ENCODE measurements around the gene MYO7B.

Gene MYO7B

DNA sequence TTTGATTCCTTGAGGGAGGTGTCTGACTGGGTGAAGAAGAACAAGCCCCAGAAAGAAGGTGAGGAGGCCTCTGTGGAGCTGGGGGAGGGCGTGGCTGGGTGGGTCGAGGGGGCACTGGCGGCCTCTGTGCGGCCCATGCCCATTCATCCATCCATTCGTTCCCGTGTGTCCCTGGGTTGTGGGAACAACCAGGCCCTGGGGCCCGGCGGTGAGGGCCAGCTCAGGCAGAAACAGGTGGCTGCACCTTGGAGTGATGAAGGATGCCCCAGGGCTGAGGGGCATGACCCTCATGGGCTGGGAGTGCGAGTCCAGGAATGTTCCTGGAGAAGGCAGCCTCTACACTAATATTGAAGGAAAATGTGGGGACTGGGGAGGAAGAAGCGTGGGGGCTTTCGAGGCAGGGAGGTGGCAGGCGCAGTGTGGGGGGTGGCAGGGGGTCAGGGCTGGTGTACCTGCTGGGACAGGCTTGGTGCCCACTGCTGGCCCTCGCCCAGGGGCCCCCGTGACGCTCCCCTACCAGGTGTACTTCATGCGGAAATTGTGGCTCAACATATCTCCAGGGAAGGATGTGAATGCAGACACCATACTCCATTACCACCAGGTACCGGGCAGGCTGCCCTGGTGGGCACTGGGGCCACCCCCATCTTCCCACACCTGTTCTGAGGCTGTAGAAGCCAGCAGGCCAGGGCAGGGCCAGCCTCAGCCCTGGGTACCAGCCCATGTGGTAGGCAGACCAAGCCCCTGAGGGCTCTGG, 99.3 kb downstream of the MYO7B start:
- in situ Hi-C loops (cut with HindIII; ENCODE audit: low pct_unique_long_range_greater_than_20kb, low sequenced_read_pairs), result no loop called here
- no peak for DNase-seq (ENCODE audit: low read depth in 1 of 2, low spot score in 1 of 2)
- TF ChIP-seq JUND (IDR thresholded peaks at IDR 0.05; ENCODE audit: low read depth), result no peak

DNA sequence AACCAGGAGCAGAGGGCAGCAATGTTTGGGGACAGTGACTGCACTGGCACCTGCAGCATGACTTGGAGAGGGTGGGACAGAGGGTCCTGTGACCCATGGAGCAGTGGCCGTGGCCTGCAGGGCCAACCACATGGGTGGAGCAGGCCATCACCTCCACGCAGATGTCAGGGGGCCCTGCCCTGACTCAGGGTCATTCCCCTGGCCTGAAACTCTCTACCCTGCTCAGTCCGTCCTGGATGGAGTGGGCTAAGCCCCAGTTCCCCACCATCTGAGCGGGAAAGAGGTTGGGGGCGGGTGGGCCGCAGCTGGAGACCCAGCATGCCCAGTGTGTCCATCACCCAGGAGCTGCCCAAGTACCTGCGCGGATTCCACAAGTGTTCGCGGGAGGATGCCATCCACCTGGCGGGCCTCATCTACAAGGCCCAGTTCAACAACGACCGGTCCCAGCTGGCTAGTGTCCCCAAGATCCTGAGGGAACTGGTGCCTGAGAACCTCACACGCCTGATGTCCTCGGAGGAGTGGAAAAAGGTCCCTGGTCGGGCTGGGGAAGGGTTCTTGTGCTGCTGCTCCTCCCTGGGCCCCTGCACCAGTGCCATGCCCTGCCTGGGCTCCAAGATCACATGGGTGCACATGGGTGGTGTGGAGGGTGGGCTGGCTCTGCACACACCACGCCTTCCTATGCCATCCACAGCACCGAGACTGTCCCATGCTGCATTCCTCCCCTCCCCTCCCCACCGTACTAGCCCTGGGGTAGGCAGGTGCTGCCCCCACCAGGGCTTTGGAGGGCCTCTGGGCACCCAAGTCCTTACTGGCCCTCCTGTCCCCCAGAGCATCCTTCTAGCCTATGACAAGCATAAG, 100.1 kb downstream of the MYO7B start:
- TF ChIP-seq JUND (IDR thresholded peaks at IDR 0.05; ENCODE audit: low read depth), result no peak
- DNase-seq (ENCODE audit: low read depth in 1 of 2, low spot score in 1 of 2), result no peak
- in situ Hi-C loops (cut with HindIII; ENCODE audit: low pct_unique_long_range_greater_than_20kb, low sequenced_read_pairs), result no loop called here

DNA sequence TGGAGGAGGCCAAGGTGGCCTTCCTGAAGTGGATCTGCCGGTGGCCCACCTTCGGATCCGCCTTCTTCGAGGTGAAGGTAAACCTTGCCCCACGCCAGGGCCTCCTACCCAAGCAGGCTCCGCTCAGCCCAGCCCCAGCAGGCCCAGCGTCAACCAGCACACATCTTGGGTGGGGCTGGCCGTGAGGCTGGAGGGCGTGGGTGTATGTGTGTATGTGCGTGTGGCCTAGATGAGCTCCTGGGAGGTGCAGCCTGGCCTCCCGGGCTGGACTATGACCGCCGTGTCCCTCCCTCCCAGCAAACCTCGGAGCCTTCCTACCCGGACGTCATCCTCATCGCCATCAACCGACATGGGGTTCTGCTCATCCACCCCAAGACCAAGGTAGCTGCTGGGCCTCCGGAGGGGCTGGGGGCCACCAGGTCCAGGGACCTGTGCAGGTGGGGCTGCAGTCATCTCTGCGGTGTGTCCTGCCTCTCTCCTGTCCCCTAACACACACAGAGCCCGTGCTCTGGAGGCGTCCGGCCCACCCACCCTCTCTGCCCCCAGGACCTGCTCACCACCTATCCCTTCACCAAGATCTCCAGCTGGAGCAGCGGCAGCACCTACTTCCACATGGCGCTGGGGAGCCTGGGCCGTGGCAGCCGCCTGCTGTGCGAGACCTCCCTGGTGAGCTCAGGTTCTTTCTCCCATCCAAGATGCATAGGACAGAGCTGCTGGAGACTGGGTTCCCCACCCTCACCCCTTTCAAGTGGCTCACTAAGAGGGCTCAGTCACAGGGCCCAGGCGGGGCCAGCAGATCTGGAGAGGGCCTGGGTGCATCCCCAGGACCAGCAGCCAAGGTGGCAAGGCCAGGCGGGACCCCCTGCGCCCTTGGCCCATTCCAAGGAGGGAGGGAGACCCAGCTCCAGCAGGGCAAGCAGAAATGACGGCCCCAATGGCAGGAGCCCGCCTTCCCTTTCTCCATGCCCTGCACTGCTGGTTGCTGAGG, 101.1 kb downstream of the MYO7B start:
- DNase-seq (ENCODE audit: low read depth in 1 of 2, low spot score in 1 of 2), result no peak
- TF ChIP-seq JUND (IDR thresholded peaks at IDR 0.05; ENCODE audit: low read depth), result no peak
- in situ Hi-C loops (cut with HindIII; ENCODE audit: low pct_unique_long_range_greater_than_20kb, low sequenced_read_pairs), result no loop called here

DNA sequence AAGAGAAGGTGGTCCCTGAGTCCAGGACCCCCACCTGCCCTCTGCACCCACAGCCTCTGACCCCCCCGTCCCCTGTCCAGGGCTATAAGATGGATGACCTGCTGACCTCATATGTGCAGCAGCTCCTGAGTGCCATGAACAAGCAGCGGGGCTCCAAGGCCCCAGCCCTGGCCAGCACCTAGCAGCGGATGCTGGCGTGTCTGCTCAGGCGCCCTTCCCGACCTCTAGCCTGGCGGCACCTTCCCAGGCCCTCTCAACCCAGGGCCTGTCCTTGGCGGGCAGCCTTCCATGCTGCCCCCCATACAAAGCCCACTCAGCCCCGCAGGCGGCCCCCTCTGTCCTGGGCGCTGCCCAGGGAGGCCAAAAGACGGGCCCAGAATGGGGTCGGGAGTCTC, 101.8 kb downstream of the MYO7B start:
- no peak for TF ChIP-seq JUND (IDR thresholded peaks at IDR 0.05; ENCODE audit: low read depth)
- in situ Hi-C loops (cut with HindIII; ENCODE audit: low pct_unique_long_range_greater_than_20kb, low sequenced_read_pairs), result no loop called here

DNA sequence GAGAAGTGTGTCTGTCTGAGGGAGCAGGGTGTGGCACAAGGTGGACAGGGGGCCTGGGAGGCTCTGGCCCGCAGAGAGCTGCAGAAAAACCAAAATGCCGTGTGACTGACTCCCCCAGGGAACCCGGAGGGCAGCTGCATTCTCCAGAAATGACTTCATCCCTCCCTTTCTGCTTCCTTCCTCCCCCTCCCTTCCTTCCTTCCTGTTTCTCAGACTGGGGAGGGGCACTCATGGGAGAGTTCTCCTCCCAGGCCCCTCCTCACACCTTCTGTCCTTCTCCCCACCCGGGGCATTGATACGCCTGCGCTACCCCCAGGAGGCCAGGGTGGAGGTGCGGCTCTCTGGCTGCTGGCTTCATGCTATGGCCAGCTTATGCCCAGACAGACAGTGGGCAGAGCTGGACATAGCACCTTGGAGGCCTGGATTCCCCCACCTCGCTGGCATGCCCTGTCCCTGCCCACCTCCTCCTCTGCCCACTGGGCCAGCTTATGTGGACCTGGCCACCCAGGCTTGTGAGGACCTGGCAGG, 102.3 kb downstream of the MYO7B start:
- DNase-seq (ENCODE audit: low read depth in 1 of 2, low spot score in 1 of 2), result peak; percentile 64 to 71
- in situ Hi-C loops (cut with HindIII; ENCODE audit: low pct_unique_long_range_greater_than_20kb, low sequenced_read_pairs), result no loop called here
- TF ChIP-seq JUND (IDR thresholded peaks at IDR 0.05; ENCODE audit: low read depth), result no peak

More for the DNA sequence above, 101.8 kb downstream of the MYO7B start:
- no peak for DNase-seq (ENCODE audit: low read depth in 1 of 2, low spot score in 1 of 2)

DNA sequence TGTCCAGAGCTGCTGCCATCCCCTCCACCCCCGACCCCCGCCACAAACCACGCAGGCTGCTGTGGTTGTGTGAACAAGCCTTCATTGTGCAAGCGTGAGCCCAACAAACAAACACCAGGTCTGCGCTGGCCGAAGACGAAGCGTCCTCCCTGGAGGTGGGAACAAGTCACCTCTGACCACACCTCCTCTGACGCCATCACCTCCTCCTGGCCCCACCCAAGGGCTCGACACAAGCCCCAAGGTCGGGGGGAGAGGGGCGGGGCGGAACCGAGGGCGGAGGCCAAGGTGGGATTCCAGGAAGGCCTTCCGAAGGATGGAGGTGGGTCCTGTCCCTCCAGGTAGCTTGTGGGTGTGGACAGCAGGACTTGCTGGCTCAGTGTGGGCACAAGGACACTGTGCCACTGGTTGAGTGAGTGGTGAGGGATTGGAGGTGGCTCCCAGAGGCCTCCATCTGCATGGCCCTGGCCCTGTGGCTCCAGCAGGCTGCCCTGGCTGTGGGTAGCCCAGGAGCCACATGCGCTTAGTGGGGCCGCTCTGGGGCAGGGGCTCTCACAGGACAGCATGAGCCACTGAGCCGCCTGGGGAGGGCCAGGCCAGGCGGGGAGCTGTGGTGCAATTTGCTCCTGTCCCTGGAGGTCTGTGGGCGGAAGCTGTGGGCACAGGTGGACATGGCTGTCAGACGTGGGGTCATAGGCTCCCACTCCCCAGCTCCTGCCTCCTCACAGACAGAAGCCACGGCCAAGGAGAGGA, 103.1 kb downstream of the MYO7B start:
- TF ChIP-seq JUND (IDR thresholded peaks at IDR 0.05; ENCODE audit: low read depth), result no peak
- in situ Hi-C loops (cut with HindIII; ENCODE audit: low pct_unique_long_range_greater_than_20kb, low sequenced_read_pairs), result no loop called here
- DNase-seq (ENCODE audit: low read depth in 1 of 2, low spot score in 1 of 2), result peak in 1 of 2 experiments; percentile 9

DNA sequence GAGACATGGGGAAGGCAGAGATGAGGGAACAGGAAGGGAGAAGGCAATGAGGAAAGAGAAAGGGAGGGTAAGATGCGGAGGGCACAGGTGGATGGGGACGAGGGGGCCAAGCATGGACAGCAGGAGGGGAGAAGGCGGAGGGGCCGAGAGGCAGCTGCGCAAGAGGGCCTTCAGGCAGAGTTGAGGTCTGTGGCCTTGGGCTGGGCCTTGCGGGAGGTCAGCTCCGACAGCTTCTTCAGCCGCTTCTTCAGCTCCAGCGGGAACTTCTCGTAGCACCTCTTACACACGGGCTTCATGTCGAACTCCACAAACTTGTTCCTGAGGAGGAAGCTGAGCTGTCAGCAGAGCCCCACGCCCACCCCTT, 103.6 kb downstream of the MYO7B start:
- in situ Hi-C loops (cut with HindIII; ENCODE audit: low pct_unique_long_range_greater_than_20kb, low sequenced_read_pairs), result no loop called here
- DNase-seq (ENCODE audit: low read depth in 1 of 2, low spot score in 1 of 2), result no peak
- no peak for TF ChIP-seq JUND (IDR thresholded peaks at IDR 0.05; ENCODE audit: low read depth)

DNA sequence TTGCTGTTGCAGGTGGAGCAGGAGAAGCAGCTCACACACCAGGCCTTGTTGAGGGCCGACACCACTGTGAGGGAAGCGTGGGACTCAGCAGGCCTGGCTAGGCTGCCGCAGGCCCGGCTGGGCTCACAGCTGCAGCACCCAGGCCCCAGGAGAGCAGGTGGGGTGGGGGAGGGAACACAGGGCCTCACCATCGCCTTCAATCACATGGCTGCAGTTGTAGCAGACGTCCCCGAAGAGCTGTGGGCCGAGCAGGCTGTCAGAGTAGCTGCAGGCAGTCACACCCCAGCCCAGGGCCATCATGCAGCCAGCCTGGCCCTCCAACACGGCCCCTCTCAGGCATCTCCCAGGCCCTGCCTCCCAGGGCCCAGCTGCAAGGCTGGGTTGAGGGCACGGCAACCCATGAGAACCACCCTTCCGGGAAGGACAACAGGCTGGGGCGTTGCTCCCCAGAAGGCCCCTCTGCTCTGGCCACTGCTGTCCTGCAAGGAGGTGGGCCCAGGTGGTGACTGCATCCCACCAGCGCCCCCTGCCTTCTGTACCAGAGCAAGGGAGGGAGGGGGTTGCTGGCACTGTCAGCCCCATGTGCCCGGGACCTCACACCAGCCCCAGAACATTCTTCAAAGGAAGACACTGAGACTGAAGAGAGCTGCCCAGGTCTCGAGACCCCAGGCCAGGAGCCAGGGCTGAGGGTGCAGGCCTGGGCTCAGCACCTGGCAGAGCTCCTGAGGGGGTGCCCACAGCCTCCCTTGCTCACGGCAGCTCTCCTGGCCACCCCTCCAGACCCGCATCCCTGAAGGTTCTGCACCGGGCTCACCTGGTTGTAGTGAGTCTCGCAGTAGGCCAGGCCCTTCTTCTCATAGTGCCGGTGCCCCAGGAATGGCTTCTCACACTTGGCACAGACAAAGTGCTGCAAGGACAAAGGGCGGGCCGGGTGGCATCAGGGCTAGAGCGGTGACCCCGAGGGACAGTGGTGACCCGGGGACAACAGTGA, 104.9 kb downstream of the MYO7B start:
- in situ Hi-C loops (cut with HindIII; ENCODE audit: low pct_unique_long_range_greater_than_20kb, low sequenced_read_pairs), result no loop called here
- DNase-seq (ENCODE audit: low read depth in 1 of 2, low spot score in 1 of 2), result no peak
- no peak for TF ChIP-seq JUND (IDR thresholded peaks at IDR 0.05; ENCODE audit: low read depth)

DNA sequence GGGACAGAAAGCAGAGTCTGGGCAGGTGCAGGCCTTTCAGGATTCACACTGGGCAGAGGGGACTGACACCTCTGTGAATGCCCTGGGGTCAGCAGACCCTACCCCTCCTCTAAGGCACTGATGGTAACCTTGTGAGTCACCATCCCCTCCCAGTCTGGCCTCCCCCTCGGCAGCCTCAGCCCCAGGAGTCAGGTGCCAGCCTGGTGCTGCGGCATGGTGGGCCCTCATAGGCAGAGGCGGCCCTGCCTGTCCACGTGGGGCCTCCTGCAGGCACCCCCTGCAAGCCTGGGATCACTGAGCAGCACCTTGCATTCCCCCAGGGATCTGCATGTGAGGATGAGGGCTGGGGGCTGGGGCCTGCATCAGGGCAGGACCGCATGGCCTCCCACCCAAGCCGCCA, 105.7 kb downstream of the MYO7B start:
- no peak for DNase-seq (ENCODE audit: low read depth in 1 of 2, low spot score in 1 of 2)
- no peak for TF ChIP-seq JUND (IDR thresholded peaks at IDR 0.05; ENCODE audit: low read depth)
- in situ Hi-C loops (cut with HindIII; ENCODE audit: low pct_unique_long_range_greater_than_20kb, low sequenced_read_pairs), result no loop called here

DNA sequence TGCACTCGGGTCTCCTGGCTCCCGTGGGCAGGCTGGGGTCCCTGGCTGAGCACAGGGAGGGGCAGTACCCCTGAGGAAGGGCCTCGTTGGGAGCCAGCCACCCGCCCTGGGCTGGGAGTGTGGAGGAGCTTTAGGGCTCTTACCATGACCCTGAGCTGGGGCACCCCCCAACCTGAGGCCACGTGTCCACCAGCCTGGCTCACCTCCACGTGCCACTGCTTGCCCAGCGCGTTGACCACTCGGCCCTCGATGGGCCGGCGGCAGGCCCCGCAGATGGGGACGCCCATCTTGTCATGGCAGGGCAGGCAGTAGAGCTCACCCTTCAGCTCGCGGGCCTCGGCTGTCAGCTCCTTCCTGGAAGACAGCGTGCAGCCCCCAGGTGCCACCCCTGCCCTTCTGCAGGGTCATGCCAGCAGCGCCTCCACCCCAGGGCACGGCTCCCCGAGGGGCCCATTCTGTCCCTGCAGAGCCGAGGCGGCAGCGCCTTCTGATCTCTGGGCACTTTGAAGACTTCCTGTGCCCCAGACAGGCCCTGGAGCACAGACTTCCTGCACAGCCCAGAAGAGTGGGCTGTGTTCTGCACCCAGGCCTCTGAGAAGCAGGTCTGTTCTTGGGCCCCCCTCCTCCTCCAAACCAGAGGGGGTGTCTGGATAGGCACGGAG, 106.5 kb downstream of the MYO7B start:
- no peak for TF ChIP-seq JUND (IDR thresholded peaks at IDR 0.05; ENCODE audit: low read depth)
- no peak for DNase-seq (ENCODE audit: low read depth in 1 of 2, low spot score in 1 of 2)
- in situ Hi-C loops (cut with HindIII; ENCODE audit: low pct_unique_long_range_greater_than_20kb, low sequenced_read_pairs), result no loop called here

All from T47D (cell line).